GM10847 (cell line): ENCODE measurements around the gene C21orf91.

Experiments used
- POLR2A ChIP-seq: IDR thresholded peaks from 2 replicates; pipeline ENCODE4 v1.6.1; 2011; ENCODE audit not compliant: insufficient read length; ENCODE audit errors: extremely low read depth

Gene C21orf91

DNA sequence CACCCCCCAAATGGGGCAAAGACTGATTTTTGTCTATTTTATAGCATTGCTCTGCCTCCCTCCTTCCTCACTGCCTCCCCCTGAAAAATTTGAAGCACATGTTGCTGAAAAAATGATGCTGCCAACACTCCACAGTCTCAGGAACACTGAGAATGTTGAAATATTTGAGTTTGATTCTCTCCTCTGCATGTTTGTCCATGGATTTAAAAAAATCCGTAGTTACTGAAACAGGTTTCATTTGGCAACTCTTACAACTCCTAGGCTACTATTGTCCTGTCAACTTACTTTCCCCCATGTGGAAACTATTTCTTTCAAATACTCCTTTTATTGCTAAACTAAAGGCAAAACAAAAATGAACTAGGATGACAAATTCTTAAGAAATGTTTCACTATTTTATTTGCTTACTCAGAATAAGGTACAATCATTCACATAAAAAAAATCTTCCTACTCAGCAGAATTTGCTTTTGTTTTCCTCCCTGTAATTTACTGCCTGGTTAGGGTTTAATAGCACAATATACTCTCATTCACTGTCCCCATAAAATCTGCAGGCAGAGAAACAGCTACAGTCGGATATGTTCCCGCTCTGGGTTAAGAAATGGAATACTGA is 50.2 kb downstream of the C21orf91 start:
- TF ChIP-seq POLR2A = no peak

DNA sequence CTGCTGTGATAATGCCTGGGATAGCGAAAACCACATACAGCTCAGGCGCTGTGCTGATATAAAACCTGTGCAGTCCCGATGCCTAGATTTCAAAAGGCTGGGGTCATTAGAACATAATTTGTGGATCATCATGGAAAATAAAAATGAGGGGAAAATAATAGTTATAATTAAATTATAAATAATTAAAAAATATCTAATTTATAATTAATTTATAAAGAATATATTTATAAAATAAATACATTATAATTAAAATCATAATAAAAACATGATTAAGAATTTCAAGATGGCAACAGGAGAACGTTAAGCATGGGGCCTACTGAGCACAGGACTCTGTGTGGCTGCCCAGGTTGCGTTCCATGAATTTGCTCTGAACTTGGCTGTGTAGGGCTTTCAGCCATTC is 53.9 kb downstream of the C21orf91 start:
- TF ChIP-seq POLR2A = no peak

DNA sequence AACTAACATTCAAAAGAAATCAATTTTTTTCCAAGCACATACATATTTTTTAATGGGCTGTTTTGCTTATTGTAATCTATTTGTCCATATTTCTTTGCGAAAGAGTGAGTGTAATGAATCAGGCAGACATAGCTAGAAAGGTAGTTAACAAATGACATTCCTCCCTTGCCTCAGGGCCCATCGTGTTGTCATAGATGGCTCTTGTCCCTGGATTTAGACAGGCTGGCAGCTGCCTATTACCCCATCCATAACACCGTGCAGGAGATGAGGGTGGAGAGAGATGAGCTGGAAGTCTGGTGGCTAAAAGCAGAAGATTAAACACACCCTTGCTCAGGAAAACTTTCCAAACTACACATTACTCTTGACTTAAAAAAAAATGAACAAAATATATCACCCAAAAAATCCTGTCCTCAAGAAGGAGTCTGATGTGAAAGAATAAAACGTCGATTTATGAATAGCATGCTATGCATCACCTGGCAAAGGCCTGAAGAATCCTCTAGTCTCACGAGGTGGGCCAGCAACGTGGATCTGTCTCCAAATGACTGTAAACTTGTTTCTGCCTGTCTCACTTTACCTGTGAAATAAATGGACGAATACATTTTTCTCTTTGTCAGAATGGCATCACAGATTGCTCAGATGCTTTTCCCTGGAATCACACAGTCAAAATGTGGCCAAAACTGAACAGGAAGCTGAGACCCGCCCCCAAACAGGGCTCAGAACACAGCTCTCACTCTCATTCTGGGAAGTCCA is 55.7 kb downstream of the C21orf91 start:
- TF ChIP-seq POLR2A = no peak

DNA sequence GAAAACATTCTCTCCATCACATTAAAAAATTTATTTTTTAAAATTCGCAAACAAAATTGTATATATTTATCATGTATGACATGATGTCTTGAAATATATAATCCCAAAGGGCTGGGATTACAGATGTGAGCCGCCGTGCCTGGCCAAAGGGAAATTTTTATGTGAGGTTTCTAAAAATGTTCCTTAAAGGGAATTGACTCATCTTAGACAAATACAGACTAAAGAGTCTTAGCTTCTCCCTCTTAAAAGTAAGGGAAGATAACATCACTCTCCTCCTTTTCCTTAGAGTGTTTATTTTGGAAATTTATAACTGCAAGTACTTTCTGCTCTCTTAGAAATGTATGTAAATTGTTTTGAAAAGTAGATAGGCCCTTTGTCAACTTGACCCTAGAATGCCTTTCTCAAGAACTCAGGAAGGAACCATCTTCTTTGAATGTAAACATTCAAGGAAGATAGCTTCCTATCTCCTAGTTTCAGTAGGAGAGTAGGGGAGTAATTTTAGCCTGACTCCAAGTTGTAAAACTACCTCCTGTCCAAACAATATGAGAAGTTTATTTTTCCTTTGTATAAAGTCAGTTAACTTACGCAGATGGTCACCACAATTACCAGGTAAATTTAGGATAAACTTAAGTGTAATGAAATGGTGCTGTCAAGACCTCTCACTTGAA is 59.5 kb downstream of the C21orf91 start:
- TF ChIP-seq POLR2A = no peak

DNA sequence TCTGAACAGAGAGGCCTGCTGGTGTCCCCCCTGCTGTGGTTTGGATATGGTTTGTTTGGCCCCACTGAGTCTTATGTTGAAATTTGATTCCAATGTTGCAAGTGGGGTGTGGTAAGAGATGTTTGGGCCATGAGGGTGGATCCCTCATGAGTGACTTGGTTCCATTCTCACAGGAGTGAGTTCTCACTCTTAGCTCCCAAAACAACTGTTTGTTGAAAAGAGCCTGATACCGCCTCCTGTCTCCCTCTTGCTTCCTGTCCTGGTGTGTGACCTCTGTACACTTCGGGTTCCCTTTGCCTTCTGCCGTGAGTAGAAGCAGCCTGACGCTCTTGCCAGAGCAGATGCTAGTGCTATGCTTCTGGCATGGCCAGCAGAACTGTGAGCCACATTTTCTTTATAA is 60.5 kb downstream of the C21orf91 start:
- no peak for TF ChIP-seq POLR2A

DNA sequence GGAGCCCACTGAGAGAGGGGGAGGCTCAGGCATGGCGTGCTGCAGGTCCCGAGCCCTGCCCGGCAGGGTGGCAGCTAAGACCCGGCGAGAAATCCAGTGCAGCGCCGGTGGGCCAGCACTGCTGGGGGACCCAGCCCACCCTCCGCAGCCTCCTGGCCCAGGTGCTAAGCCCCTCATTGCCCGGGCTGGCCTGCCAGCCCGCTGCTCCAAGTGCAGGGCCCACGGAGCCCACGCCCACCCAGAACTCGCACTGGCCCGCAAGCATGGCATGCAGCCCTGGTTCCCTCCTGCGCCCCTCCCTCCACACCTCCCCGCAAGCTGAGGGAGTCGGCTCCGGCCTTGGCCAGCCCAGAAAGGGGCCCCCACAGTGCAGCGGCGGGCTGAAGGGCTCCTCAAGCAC is 61.5 kb downstream of the C21orf91 start:
- TF ChIP-seq POLR2A = no peak

DNA sequence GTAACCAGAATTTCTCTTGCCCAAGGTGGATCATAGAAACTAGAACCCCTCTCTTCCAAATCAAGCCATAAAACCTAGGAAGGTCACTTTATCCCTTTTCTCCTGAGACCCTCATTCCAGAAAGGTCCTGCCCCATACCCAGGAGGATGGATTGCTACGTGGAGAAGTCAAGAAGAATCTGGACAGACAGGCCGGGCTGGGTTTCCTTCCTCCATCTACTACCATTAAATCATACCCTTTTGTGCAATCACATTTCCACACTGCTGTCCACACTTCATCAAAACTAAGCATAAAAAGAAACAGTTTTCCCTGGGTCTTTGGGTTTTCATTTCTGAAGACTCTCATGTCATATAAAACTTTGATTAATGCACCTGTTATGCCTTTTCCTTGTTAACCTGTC is 65.4 kb downstream of the C21orf91 start:
- TF ChIP-seq POLR2A = no peak

DNA sequence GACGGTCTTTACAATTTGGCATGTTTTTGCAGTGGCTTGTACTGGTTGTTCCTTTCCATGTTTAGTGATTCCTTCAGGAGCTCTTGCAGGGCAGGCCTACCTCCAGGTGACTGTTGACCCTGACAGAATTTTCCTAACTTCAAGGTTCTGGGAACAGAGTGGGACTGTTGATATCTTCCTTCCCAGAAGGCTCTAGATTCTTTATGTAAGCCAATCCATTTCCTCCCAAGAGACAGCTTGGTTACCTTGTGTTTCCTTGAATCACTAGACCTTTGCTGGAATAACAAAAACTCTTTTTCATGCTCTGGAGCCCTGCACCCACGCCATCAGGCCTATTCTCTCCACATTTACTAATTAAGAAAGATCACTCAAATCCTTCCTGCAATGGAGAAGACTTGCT is 67.0 kb downstream of the C21orf91 start:
- TF ChIP-seq POLR2A = no peak

DNA sequence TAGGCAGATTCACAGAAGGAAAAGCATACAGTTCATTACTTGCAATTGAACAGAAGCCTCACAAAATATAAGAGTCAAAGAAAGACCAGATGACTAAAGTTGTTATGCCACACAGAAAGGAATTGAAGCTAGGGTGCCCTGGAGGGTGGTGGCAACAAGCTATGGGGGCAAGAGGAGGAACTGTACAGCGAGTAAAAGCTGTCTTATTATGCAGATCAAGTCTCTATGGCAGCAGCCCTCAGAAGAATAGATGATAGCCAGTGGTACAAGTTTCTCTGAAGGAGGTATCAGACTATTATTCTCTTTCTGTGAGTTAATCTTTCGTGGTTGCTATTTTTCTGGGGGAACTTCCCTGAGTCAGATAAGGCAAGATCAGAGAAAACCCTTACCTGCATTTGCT is 72.2 kb downstream of the C21orf91 start:
- TF ChIP-seq POLR2A = no peak

DNA sequence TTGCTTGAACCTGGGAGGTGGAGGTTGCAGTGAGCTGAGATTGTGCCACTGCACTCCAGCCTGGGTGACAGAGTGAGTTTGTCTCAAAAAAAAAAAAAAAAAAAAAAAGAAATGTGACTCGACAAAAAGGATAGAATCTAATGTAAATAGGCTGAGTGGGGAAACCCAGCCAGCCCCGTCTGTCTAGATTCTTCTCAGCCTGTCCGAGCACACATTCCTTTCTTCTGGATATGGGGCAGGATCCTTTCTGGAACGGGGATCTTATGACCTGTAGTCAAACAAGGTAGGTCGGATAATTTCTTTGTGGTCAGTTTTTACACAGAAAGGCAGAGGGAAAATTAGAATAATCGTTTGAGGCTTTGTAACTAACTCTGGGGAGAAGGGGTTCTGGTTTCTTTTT is 74.1 kb downstream of the C21orf91 start:
- TF ChIP-seq POLR2A = no peak

DNA sequence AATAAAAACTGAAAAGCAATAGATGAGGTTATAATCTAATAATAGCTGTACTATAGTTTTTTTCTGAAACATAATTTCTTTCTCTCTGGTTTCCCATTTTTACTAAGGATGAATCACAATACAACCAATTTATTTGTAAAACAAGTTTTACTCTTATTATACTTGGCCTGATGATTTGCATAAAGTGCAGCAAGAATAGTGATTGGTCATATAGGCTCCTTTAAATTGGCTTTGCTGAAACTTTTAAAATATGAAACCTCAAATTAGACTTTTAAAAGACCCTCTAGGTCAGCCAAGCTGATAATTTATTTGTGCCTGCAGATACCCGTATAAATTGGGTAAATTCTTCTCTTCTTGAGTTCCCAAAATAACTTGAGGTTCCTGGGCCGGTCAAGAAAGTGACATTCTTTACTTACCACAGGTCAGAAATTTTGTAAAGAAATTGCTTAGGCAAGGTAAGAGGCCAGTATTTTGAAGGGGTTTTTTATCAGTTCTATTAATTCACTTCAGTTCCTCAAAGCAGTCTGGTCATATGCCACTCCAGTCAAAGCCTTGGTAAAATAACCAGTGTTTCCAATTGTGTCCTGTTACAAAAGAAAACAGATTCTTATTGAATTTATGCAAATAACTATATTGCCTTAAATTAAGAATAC is 76.1 kb downstream of the C21orf91 start:
- no peak for TF ChIP-seq POLR2A

DNA sequence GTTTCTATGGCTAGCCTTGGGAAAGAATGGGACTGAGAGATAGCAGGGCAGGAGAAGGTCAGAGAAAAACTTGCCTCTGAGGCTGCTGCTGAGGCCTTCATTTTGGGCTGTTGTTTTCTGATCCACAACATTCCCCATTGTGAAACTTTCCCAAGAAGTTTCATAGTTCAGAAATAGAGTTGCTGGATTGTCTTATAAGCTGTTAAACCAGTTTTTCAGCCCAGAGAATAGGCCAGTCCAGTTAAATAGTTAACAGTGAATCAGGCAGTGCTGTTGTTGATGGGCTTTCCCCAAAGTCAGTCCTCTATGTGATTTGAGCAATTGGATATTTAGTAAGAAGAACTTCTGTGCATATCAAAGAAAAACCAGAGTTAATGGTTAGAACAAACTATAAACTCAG is 77.0 kb downstream of the C21orf91 start:
- TF ChIP-seq POLR2A = no peak
